Measurements from ENCODE around the gene KRTAP5-5.
"Not testable (repeated sequence)": the region's sequence is repeated elsewhere in the genome, so short reads cannot be mapped to it uniquely, and the experiment has no call there.

Gene KRTAP5-5

DNA sequence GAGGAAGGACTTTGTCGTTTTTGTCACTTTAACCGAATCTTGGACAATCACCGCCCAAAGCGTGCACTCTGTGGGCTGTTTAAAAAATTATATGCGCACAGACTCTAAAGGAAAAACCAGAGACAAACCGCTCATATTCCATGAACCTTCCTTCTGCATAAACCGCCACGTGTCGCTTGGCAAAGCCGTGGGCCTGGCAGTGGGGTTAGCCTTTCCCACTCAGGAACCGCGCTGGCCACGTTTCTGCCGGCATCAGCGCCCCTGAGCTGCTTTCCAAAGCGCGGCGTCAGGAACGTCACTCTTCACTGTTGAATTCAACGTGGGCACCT lies 22.8 kb downstream of the KRTAP5-5 start:
- H3K4me1 Mint-ChIP-seq (ENCODE audit: low read depth), result no peaks in the 10 kb centered on the region
- H3K9me3 Mint-ChIP-seq, result no peaks in the 10 kb centered on the region
- no peak overlapping the region for H3K4me3 Mint-ChIP-seq
- peaks cover 52% of the 10 kb centered on the region for H3K27me3 Mint-ChIP-seq
- H3K27ac Mint-ChIP-seq, result no peak overlapping the region
- no peaks in the 10 kb centered on the region for H3K36me3 Mint-ChIP-seq (ENCODE audit: low read depth)
- intact Hi-C loops (cut with micrococcal nuclease), result loop anchor here (10.0 kb wide), 1 partner anchor 502 kb away; no protein-coding TSS in a partner anchor

DNA sequence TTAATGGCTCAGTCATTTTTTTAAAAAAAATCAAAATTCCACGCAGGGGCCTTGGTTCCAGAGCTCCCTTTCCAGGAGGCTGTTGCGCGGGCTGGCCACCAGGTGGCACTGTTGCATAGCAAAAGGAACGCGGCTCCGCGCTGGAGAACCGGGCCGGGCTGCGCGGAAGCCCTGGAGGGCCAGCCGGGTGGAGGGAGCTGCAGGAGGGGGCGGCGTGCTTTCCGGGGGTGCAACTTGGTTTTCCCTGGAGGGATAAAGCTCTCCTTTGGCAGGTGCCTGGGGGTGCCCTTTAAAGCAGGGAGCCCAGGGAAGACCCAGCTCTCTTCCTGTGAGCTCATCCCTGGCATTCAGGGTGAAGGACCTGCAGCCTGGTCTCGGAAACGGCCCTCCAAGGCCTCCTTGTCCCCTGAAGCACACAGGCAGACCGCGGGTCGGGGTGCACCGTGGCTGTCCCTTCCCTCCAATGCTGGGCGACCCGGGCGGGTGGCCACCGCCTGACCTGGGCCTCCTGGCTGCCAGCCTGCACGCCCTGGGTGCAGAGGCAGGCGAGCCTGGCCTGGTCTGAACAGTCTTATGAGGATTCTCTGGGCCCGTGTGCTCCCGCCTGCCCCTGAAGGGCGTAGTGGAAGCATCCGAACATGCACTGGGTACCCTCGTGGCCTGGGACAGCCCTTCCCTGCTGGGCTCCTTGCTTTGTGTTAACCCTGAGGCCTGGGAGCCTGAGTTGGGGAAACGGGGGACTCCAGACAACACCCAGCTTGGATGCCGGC lies 23.4 kb downstream of the KRTAP5-5 start:
- Mint-ChIP-seq H3K27me3 (peaks cover 55% of the 10 kb centered on the region), H3K36me3 (ENCODE audit: low read depth) (no peaks in the 10 kb centered on the region), H3K27ac (no peak overlapping the region), H3K4me3 (no peak overlapping the region), H3K9me3 (no peaks in the 10 kb centered on the region), H3K4me1 (ENCODE audit: low read depth) (no peaks in the 10 kb centered on the region)
- intact Hi-C loops (cut with micrococcal nuclease), result loop anchor here (10.0 kb wide), 1 partner anchor 502 kb away; no protein-coding TSS in a partner anchor

DNA sequence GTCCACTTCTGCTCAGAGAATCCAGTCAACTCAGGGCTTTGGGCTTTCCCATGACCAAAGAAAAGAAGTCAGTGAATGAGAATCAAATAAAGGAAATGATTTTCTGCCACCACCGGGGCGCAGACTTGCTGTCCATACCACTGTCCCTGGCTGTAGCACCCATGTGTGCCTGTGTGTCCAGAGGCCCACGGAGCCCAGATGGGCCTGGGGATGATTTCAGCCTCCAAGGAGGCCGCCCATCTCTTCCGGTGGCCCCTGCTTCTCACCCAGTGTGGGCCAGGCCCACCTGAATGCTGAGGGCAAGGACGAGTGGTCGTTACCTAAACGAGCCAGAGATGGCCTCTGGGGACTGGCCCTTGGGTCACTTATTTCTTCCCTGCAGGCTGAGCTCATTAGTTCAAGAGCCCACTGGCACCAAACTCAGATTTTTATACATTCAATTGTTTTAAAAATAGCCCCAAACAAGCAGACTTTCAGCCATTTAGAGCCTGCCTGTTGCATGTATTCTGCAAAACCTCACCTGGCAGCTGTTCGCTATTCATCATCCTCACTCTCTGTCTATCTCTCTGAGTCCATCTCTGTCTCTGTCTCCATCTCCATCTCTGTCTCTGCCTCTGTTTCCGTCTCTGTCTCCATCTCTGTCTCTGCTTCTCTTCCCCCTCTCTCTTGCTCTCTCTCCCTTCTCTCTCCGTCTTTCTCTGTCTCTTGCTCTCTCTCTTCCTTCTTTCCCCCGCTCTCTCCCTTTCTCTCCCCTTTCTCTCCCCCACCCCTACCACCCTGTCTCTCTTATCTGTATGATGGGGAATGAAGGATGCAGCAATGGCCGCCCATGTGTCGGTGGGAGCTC lies 24.2 kb downstream of the KRTAP5-5 start:
- no peaks in the 10 kb centered on the region for H3K36me3 Mint-ChIP-seq (ENCODE audit: low read depth)
- H3K27ac Mint-ChIP-seq, result no peak overlapping the region
- H3K4me3 Mint-ChIP-seq, result no peak overlapping the region
- H3K9me3 Mint-ChIP-seq, result no peaks in the 10 kb centered on the region
- intact Hi-C loops (cut with micrococcal nuclease), result loop anchor here (10.0 kb wide), 1 partner anchor 501 kb away; no protein-coding TSS in a partner anchor
- no peaks in the 10 kb centered on the region for H3K4me1 Mint-ChIP-seq (ENCODE audit: low read depth)
- peaks cover 63% of the 10 kb centered on the region for H3K27me3 Mint-ChIP-seq

GRCh38 chr11:1654388-1655167 lies 25.0 kb downstream of the KRTAP5-5 start:
- no peak overlapping the region for H3K27ac Mint-ChIP-seq
- H3K27me3 Mint-ChIP-seq, result peaks cover 69% of the 10 kb centered on the region

GRCh38 chr11:1655168-1656060 lies 25.8 kb downstream of the KRTAP5-5 start:
- Mint-ChIP-seq H3K36me3 (ENCODE audit: low read depth) (no peaks in the 10 kb centered on the region), H3K27me3 (peaks cover 77% of the 10 kb centered on the region), H3K4me3 (no peak overlapping the region), H3K4me1 (ENCODE audit: low read depth) (no peaks in the 10 kb centered on the region), H3K9me3 (no peaks in the 10 kb centered on the region), H3K27ac (no peak overlapping the region)
- intact Hi-C loops (cut with micrococcal nuclease), result loop anchor here (10.0 kb wide), 1 partner anchor 499 kb away; no protein-coding TSS in a partner anchor

More at GRCh38 chr11:1654388-1655167, 25.0 kb downstream of the KRTAP5-5 start:
- Mint-ChIP-seq H3K4me1 (ENCODE audit: low read depth) (no peaks in the 10 kb centered on the region), H3K4me3 (no peak overlapping the region), H3K36me3 (ENCODE audit: low read depth) (no peaks in the 10 kb centered on the region), H3K9me3 (no peaks in the 10 kb centered on the region)
- intact Hi-C loops (cut with micrococcal nuclease), result loop anchor here (10.0 kb wide), 1 partner anchor 500 kb away; no protein-coding TSS in a partner anchor

DNA sequence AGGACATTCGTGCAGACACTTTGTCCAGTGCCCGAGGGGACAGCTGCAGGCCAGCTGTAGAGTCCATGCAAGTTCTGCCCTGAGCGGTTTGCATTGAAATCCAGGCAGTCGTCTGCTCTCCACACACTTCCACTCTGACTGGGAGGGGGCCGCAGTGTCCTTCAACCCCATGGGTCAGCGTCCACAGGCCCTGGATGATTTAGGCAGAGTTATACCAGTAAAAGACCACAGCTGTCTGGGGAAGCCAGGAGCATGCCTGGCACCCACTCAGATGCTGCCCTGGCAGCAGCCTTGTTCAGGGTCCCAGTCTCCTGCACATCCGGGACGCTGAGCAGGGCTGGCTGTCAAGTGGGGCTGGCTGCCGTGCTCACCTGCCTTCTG lies 26.5 kb downstream of the KRTAP5-5 start:
- H3K4me3 Mint-ChIP-seq, result no peak overlapping the region
- H3K27me3 Mint-ChIP-seq, result peaks cover 73% of the 10 kb centered on the region
- intact Hi-C loops (cut with micrococcal nuclease), result loop anchor here (10.0 kb wide), 1 partner anchor 499 kb away; no protein-coding TSS in a partner anchor
- H3K4me1 Mint-ChIP-seq (ENCODE audit: low read depth), result no peaks in the 10 kb centered on the region
- H3K36me3 Mint-ChIP-seq (ENCODE audit: low read depth), result no peaks in the 10 kb centered on the region
- no peak overlapping the region for H3K27ac Mint-ChIP-seq
- no peaks in the 10 kb centered on the region for H3K9me3 Mint-ChIP-seq

DNA sequence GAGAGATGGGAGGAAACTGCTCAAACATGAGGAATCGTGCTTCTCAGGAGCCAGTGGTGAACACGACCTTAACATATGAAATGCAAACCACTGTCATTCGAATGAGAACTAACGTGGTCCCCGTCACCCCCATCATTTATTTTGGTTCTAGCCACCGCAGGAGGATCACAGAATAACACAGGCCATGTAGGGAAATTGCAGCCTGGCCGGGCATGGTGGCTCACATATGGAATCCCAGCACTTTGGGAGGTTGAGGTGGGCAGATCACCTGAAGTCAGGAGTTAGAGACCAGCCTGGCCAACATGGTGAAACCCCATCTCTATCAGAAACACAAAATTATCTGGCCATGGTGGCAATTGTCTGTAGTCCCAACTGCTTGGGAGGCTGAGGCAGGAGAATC lies 27.1 kb downstream of the KRTAP5-5 start:
- Mint-ChIP-seq H3K36me3 (ENCODE audit: low read depth) (no peaks in the 10 kb centered on the region), H3K27ac (no peak overlapping the region), H3K4me3 (no peak overlapping the region), H3K4me1 (ENCODE audit: low read depth) (no peaks in the 10 kb centered on the region), H3K27me3 (peaks cover 73% of the 10 kb centered on the region), H3K9me3 (no peaks in the 10 kb centered on the region)
- intact Hi-C loops (cut with micrococcal nuclease), result loop anchor here (10.0 kb wide), 1 partner anchor 498 kb away; no protein-coding TSS in a partner anchor

DNA sequence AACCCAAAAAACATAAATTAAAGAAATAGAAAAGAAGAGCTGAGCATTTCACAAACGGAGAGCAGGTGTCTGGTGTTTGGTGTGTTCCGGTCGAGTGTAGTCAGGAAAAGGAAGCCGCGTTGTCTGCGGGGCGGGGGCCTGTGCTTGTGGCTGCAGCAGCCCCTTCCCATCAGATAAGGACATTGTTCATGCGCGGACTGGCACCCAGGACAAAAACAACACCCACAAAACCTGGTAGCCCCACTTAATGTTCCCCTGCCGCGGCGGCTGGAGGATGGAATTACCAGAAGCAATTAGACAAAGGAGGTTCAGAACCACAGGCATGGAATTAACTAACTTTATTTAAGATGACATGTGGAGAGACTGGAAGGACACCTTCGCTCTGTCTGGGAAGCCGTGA lies 29.9 kb downstream of the KRTAP5-5 start:
- Mint-ChIP-seq H3K4me1 (ENCODE audit: low read depth) (no peaks in the 10 kb centered on the region), H3K27ac (no peak overlapping the region), H3K27me3 (peaks cover 66% of the 10 kb centered on the region), H3K4me3 (no peak overlapping the region), H3K36me3 (ENCODE audit: low read depth) (no peaks in the 10 kb centered on the region), H3K9me3 (no peaks in the 10 kb centered on the region)
- intact Hi-C loops (cut with micrococcal nuclease), result loop anchor here (10.0 kb wide), 1 partner anchor 495 kb away; no protein-coding TSS in a partner anchor

DNA sequence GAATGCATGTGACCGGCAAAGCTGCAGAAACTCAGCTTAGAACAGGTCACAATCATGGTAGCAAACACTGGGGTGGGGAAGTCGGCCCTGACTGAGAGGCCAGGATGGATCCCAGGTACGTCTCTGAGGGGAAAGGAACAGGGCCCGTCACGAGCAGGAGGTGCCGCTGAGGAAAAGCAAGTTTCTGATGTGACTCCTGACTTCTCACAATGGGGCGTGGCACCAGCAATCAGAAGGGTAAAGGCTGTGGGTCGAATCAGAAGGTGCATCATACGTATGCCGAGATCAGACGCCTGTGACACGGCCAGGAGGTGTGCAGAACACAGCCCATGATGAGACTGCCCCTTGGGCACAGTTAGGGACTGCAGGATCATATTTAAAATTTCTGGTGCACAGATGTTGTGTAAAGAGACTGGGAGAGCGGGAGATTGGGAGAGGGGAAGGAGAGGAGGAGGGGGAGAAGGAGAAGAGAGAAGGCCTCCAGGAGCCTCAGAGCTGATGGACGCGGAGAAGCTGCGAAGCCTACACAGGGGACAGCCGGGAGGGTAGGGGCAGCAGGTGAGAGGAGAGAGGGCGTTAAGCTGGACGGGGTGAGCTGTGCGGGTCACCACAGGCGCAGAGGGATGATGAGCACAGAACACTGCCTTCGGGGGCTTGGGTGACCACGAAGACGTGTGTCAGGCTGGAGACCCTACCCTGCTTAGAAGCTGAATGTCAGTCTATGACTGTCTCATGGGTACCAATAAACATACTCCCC lies 30.7 kb downstream of the KRTAP5-5 start:
- Mint-ChIP-seq H3K4me3 (no peak overlapping the region), H3K36me3 (ENCODE audit: low read depth) (no peaks in the 10 kb centered on the region), H3K9me3 (no peaks in the 10 kb centered on the region), H3K4me1 (ENCODE audit: low read depth) (no peaks in the 10 kb centered on the region), H3K27ac (no peak overlapping the region), H3K27me3 (peaks cover 63% of the 10 kb centered on the region)
- intact Hi-C loops (cut with micrococcal nuclease), result no loop called here

GRCh38 chr11:1661454-1662269 lies 32.1 kb downstream of the KRTAP5-5 start:
- H3K4me3 Mint-ChIP-seq; H3K36me3 Mint-ChIP-seq (ENCODE audit: low read depth); H3K27ac Mint-ChIP-seq; intact Hi-C loops (cut with micrococcal nuclease); H3K4me1 Mint-ChIP-seq (ENCODE audit: low read depth); H3K9me3 Mint-ChIP-seq: not testable (repeated sequence)
- peaks cover 56% of the 10 kb centered on the region for H3K27me3 Mint-ChIP-seq

- intact Hi-C loops (cut with micrococcal nuclease); H3K9me3 Mint-ChIP-seq; H3K4me3 Mint-ChIP-seq; H3K36me3 Mint-ChIP-seq (ENCODE audit: low read depth); H3K4me1 Mint-ChIP-seq (ENCODE audit: low read depth); H3K27ac Mint-ChIP-seq: not testable (repeated sequence)
- H3K27me3 Mint-ChIP-seq, result peaks cover 57% of the 10 kb centered on the region
These were observed 33.2 kb downstream of the KRTAP5-5 start for GRCh38 chr11:1662699-1663283.
